Measurements from ENCODE around the gene MACF1. TPM values are rescaled to one million over a fixed set of nuclear protein-coding genes. Genes with fewer than 3 reads are reported as not detected.
A peak's percentile ranks its signal among the peaks of the same experiment; 100 is the strongest.

Gene MACF1
- polyA plus RNA-seq, 1 of the 3 experiments (the other 2 are of a cell fraction): 37.6 TPM

- H3K79me2 ChIP-seq (ENCODE audit: insufficient read depth): peaks cover 97% of the 10 kb centered on the region
- peaks cover 9 to 17% of the 10 kb centered on the region in 2 experiments for H3K36me3 ChIP-seq (replicated peaks in 1 of 2; ENCODE audit: control insufficient read depth in 1 of 2, insufficient read depth in 2 of 2, low read length in 1 of 2)
- H3K9me3 ChIP-seq: no peaks in the 10 kb centered on the region
- ChIA-PET POLR2A (no interaction called here), CTCF (interaction anchor here (0.8 to 2.7 kb wide), 6 partner anchors 8 to 272 kb away, joined by 3 to 18 read pairs (median 8); no protein-coding TSS in a partner anchor)
- H3K4me3 ChIP-seq (ENCODE audit: low read depth in 2 of 2, low read length in 1 of 2): no peak overlapping the region
- H3K4me2 ChIP-seq: no peak overlapping the region
- no peak overlapping the region for H3K9ac ChIP-seq
- H3K27me3 ChIP-seq (ENCODE audit: insufficient read depth): no peaks in the 10 kb centered on the region
- no peaks in the 10 kb centered on the region for H3F3A ChIP-seq (replicated peaks; ENCODE audit: insufficient read depth)
- no peak overlapping the region for H2AFZ ChIP-seq (ENCODE audit: low read depth)
- peaks cover 39% of the 10 kb centered on the region for H4K20me1 ChIP-seq (ENCODE audit: insufficient read depth)
- WGBS (ENCODE audit: low lambda C conversion rate): 91% methylated on average over 1 of the region's 1 CpG
- H3K9me2 ChIP-seq: no peaks in the 10 kb centered on the region
- TF ChIP-seq CTCF (IDR thresholded peaks at IDR 0.05) (peak; percentile 36), SMC3 (IDR thresholded peaks at IDR 0.05; ENCODE audit: low read depth, low read length) (peak; percentile 17; the same call in 1 of the 2 replicates), NRF1 (IDR thresholded peaks at IDR 0.05; ENCODE audit: low read depth, low read length) (no peak), RAD21 (IDR thresholded peaks at IDR 0.05; ENCODE audit: low read length) (peak; percentile 62)
- no peak for DNase-seq
- H3K4me1 ChIP-seq (ENCODE audit: control insufficient read depth in 1 of 2, insufficient read depth in 2 of 2, low read depth in 1 of 2, low read length in 1 of 2): peaks cover 17 to 20% of the 10 kb centered on the region in 2 experiments; a peak in 3 of 4 replicates
- H3K27ac ChIP-seq (ENCODE audit: low read depth in 2 of 2, low read length in 1 of 2): no peak overlapping the region
Measured at GRCh38 chr1:39266269-39266668, 61.8 kb downstream of the MACF1 start.

- ChIA-PET POLR2A (no interaction called here), CTCF (interaction anchor here (0.8 to 2.7 kb wide), 3 partner anchors 8 to 74 kb away, joined by 3 to 18 read pairs (median 10); no protein-coding TSS in a partner anchor)
- no peaks in the 10 kb centered on the region for H3K9me2 ChIP-seq
- peaks cover 99% of the 10 kb centered on the region for H3K79me2 ChIP-seq (ENCODE audit: insufficient read depth)
- H4K20me1 ChIP-seq (ENCODE audit: insufficient read depth): peaks cover 37% of the 10 kb centered on the region
- 100% methylated on average over 1 of the region's 1 CpG for WGBS (ENCODE audit: low lambda C conversion rate)
- no peak overlapping the region for H3K4me2 ChIP-seq
- no peaks in the 10 kb centered on the region for H3K27me3 ChIP-seq (ENCODE audit: insufficient read depth)
- H3K9me3 ChIP-seq: no peaks in the 10 kb centered on the region
- no peak overlapping the region for H3K9ac ChIP-seq
- H3K4me1 ChIP-seq (ENCODE audit: control insufficient read depth in 1 of 2, insufficient read depth in 2 of 2, low read depth in 1 of 2, low read length in 1 of 2): peaks cover 12 to 15% of the 10 kb centered on the region in 2 experiments; a peak in 3 of 4 replicates
- no peak overlapping the region for H2AFZ ChIP-seq (ENCODE audit: low read depth)
- DNase-seq: no peak
- H3K4me3 ChIP-seq (ENCODE audit: low read depth in 2 of 2, low read length in 1 of 2): no peak overlapping the region
- no peaks in the 10 kb centered on the region for H3F3A ChIP-seq (replicated peaks; ENCODE audit: insufficient read depth)
- TF ChIP-seq ELF1 (IDR thresholded peaks at IDR 0.05) (no peak), NFIC (IDR thresholded peaks at IDR 0.05; ENCODE audit: borderline replicate concordance) (no peak), USF1 (IDR thresholded peaks at IDR 0.05; ENCODE audit: borderline replicate concordance, low read depth) (no peak), MEF2A (IDR thresholded peaks at IDR 0.05; ENCODE audit: borderline replicate concordance, low read depth) (no peak)
- peaks cover 9 to 17% of the 10 kb centered on the region in 2 experiments for H3K36me3 ChIP-seq (replicated peaks in 1 of 2; ENCODE audit: control insufficient read depth in 1 of 2, insufficient read depth in 2 of 2, low read length in 1 of 2)
- no peak overlapping the region for H3K27ac ChIP-seq (ENCODE audit: low read depth in 2 of 2, low read length in 1 of 2)
Measured at GRCh38 chr1:39266792-39267191, 62.3 kb downstream of the MACF1 start.

GRCh38 chr1:39268112-39268581 lies 63.7 kb downstream of the MACF1 start:
- POLR2A ChIA-PET: no interaction called here
- no peak for DNase-seq
- H2AFZ ChIP-seq (ENCODE audit: low read depth): no peak overlapping the region

More at GRCh38 chr1:39268112-39268581, 63.7 kb downstream of the MACF1 start:
- H4K20me1 ChIP-seq (ENCODE audit: insufficient read depth): peaks cover 46% of the 10 kb centered on the region
- no peak overlapping the region for H3K4me3 ChIP-seq (ENCODE audit: low read depth in 2 of 2, low read length in 1 of 2)
- no peaks in the 10 kb centered on the region for H3K9me2 ChIP-seq
- H3K4me1 ChIP-seq (ENCODE audit: control insufficient read depth in 1 of 2, insufficient read depth in 2 of 2, low read depth in 1 of 2, low read length in 1 of 2): peaks cover 10 to 12% of the 10 kb centered on the region in 2 experiments; a peak in 3 of 4 replicates
- H3K9me3 ChIP-seq: no peaks in the 10 kb centered on the region
- H3K79me2 ChIP-seq (ENCODE audit: insufficient read depth): peaks cover 98% of the 10 kb centered on the region
- CTCF ChIA-PET: interaction anchor here (0.6 to 2.7 kb wide), 4 partner anchors 10 to 119 kb away, joined by 3 to 18 read pairs (median 8); no protein-coding TSS in a partner anchor
- no peaks in the 10 kb centered on the region for H3K27me3 ChIP-seq (ENCODE audit: insufficient read depth)
- peaks cover 9 to 17% of the 10 kb centered on the region in 2 experiments for H3K36me3 ChIP-seq (replicated peaks in 1 of 2; ENCODE audit: control insufficient read depth in 1 of 2, insufficient read depth in 2 of 2, low read length in 1 of 2)
- H3K4me2 ChIP-seq: peak overlapping the region; percentile 53
- peak overlapping the region in 1 of 2 experiments; percentile 36; a peak in 1 of 4 replicates for H3K27ac ChIP-seq (ENCODE audit: low read depth in 2 of 2, low read length in 1 of 2)
- WGBS (ENCODE audit: low lambda C conversion rate): 70% methylated on average over 8 of the region's 8 CpGs
- H3F3A ChIP-seq (replicated peaks; ENCODE audit: insufficient read depth): no peaks in the 10 kb centered on the region
- H3K9ac ChIP-seq: no peak overlapping the region; the same call in 1 of the 2 replicates
- TF ChIP-seq CTCF (IDR thresholded peaks at IDR 0.05): no peak
- TF ChIP-seq CHD2 (IDR thresholded peaks at IDR 0.05; ENCODE audit: low read length, partially characterized antibody): no peak
- no peak for TF ChIP-seq POLR2AphosphoS5 (IDR thresholded peaks at IDR 0.05; ENCODE audit: low read depth, low read length)
- TF ChIP-seq GABPA (IDR thresholded peaks at IDR 0.05; ENCODE audit: low read depth): no peak
- no peak for TF ChIP-seq FOXM1 (IDR thresholded peaks at IDR 0.05; ENCODE audit: low read depth)
- TF ChIP-seq TEAD4 (IDR thresholded peaks at IDR 0.05; ENCODE audit: borderline replicate concordance, insufficient read depth): no peak
- TF ChIP-seq SIN3A (IDR thresholded peaks at IDR 0.05; ENCODE audit: borderline replicate concordance, low read depth, low read length): no peak
- no peak for TF ChIP-seq FOSL2 (IDR thresholded peaks at IDR 0.05; ENCODE audit: borderline replicate concordance, low read depth)
- TF ChIP-seq YY1 (IDR thresholded peaks at IDR 0.05; ENCODE audit: low read depth): no peak

Measured in SK-N-SH (cell line).